T-helper 2 cell treated with Interferon-gamma antibody and Interleukin-4, amounts not matched to agents 100 ng/mL and 5 ng/mL, for 36 hours (primary cell): ENCODE results near the gene NQO2. TPM values are rescaled to one million over a fixed set of nuclear protein-coding genes. Genes with fewer than 3 reads are reported as not detected.
"Not testable (repeated sequence)": the region's sequence is repeated elsewhere in the genome, so short reads cannot be mapped to it uniquely, and the experiment has no call there.

Experiments
- intact Hi-C: fragments of 100-400 bp; cut with micrococcal nuclease; formaldehyde crosslinking; loops from one replicate; pipeline ENCODE4 v1.15.1; 2023
- total RNA-seq: library from RNA; stranded (reverse); gene quantifications from 2 replicates; pipeline ENCODE4 v1.2.3, GENCODE V29; 2022

The NQO2 gene
- total RNA-seq, 1 donor from 2014 or later, result 42.4 TPM

DNA sequence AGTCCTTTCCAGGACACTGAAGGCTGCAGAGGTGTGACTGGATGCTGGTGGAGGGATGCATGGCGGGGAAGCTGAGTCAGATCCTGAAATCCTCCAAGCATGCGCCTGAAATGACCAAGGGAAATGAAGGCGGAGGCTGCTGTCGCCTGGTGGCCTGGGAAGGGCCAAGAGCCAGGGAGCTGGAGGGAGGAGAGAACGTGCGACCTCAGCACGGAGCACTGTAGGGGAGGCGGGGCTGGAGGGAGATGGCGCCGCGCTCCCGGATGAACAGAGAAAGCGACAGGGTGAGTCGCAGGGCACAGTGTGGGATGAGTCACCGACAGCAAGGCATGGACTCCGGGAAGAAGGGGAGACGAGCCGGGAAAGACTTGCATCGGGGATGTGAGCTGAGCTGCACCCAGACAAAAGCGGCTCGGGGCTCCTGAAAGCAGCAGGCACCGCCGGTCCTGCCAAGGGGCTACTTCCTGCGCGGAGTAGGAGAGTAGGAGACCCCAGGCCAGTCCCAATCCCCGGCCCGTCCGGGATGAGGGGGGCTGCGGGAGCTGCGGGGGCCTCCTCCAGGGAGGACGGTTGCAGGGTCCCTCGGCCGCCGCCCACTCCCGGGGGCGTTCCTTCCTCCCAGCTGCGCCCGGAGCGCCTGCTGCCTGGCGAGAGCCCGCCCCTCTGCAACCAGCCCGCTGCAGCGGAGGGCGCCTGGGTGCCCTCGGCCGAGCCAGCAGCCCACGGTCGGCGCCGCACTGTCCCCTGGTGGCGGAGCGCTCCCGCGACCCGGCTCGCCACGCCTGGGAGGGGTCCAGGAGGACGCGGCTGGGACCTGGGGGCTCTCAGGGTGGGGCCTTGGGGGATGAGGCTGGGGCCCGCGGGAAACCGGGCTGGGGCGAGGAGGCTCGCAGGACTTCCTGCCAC is 11.0 kb upstream of the NQO2 start:
- intact Hi-C loops, result loop anchor here (1.0 kb wide), 9 partner anchors 11 to 223 kb away; partner anchors contain the start of genes NQO2, SERPINB6 and WRNIP1

GRCh38 chr6:2989332-2990247 is 10.1 kb upstream of the NQO2 start:
- intact Hi-C loops, result loop anchor here (1.0 to 10.0 kb wide), 11 partner anchors 10 to 1145 kb away; partner anchors contain the start of genes BPHL, ECI2, NQO2 and SERPINB6

DNA sequence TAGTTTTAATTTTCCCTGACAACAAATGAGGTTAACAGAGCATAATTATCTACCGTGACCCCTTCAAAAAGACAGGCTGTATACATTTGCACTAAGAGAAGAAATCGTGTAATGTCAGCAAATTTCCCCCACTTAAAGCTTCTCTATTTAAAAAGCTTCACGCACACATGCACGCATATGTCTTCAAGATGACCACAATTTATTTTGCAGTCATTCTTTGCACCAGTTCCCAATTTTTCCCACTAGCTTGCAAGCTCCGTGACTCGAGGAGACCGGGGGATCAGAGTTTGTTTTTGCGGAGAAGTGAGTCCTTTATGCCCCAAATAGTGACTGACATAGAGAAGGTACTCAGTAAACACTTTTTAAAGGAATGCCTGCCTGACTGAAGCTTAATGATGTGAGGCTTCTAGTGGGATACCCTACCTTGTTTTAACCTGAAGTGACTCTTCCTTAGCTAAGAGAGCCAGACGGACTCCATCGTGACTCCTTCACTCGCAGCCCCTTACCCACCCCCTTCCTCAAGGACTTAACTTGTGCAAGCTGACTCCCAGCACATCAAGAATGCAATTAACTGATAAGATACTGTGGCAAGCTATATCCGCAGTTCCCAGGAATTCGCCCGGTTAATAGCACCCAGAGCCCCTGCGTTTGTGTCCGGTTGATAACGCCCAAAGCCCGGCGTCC is 9.3 kb upstream of the NQO2 start:
- intact Hi-C loops, result loop anchor here (2.0 to 10.0 kb wide), 2 partner anchors 128 to 1144 kb away; partner anchors contain the start of genes BPHL and ECI2

DNA sequence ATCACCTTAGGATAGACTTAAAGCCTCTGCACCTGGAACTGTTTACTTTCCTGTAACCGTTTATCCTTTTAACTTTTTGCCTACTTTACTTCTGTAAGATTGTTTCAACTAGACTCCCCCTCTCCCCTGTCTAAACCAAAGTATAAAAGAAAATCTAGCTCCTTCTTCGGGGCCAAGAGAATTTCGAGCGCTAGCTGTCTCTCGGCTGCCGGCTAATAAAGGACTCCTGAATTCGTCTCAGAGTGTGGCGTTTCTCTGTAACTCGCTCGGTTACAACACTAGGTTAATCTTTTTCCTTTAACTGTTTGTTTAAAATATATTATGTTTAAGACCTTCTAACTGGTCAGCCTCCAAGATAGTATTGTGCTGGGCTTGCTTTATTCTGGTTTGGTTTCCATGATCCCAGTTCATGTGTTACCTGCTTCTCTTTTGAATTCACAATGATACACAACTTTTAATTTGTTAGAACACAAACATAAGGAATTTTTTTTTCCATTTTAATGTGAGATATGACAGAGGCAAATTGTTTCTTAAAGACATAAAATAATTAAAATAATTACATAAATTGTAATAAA is 8.7 kb upstream of the NQO2 start:
- intact Hi-C loops, result loop anchor here (2.0 to 10.0 kb wide), 2 partner anchors 128 to 1144 kb away; partner anchors contain the start of genes BPHL and ECI2

GRCh38 chr6:2992330-2992979 is 7.2 kb upstream of the NQO2 start:
- intact Hi-C loops, result loop anchor here (10.0 kb wide), 1 partner anchor 1142 kb away; the partner anchor contains the start of gene ECI2

DNA sequence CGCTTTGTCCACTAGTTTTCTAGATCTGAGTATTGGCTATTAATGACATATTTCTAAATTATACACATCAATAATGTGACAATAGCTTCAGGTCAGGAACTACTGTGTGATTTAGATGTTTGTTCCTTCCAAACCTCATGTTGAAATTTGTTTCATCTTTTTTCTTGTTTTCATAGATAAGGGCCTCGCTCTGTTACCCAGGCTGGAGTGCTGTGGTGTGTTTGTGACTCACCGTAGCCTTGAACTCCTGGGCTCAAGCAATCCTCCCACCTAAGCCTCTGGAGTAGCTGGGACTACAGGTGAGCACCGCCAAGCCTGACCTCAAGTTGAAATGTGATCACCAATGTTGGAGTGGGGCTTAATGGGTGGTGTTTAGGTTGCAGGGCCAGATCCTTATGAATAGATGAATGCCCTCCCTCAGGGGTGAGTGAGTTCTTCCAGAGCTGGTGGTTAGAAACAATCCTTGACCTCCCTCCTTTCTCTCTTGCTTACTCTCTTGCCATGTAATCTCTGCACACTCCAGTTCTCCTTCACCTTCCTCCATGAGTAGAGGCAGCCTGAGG is 5.9 kb upstream of the NQO2 start:
- intact Hi-C loops, result loop anchor here (10.0 kb wide), 1 partner anchor 1141 kb away; the partner anchor contains the start of gene ECI2

- intact Hi-C loops, result loop anchor here (2.0 to 10.0 kb wide), 3 partner anchors 158 to 1136 kb away; partner anchors contain the start of genes ECI2 and TUBB2A
Observed at GRCh38 chr6:2998249-2998997, 1.3 kb upstream of the NQO2 start.

DNA sequence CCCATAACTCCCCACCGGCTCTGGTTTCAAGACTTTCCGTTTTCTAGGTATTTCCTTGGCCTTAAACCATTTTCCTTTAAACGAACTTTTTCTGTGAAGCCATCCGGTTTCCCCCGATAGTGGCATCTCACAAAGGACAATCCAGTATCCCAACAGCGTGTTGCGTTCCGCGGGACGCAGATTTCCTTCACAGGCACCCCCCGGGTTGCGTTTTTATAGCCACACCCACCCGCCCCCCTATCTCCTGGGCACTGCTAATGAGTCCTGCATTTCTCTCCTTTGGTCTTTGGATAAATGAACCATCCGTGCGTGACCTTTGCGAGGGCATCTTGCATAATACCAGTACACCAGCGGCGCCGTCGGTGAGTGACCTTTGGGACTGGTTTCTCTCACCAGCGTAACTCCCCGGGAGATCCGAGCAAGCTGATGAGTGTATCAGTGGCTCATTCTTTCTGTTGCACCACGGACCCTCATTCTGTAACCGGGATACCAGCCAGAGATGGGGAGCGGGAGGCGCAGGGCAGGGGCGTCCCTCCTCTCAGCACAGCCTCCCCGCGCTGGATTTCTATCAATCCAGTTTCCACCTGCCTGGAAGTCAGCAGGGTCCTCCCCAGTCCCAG is 586 bp upstream of the NQO2 start:
- intact Hi-C loops, result loop anchor here (1.0 to 10.0 kb wide), 9 partner anchors 10 to 1136 kb away; partner anchors contain the start of genes BPHL, ECI2, RIPK1 and TUBB2A

DNA sequence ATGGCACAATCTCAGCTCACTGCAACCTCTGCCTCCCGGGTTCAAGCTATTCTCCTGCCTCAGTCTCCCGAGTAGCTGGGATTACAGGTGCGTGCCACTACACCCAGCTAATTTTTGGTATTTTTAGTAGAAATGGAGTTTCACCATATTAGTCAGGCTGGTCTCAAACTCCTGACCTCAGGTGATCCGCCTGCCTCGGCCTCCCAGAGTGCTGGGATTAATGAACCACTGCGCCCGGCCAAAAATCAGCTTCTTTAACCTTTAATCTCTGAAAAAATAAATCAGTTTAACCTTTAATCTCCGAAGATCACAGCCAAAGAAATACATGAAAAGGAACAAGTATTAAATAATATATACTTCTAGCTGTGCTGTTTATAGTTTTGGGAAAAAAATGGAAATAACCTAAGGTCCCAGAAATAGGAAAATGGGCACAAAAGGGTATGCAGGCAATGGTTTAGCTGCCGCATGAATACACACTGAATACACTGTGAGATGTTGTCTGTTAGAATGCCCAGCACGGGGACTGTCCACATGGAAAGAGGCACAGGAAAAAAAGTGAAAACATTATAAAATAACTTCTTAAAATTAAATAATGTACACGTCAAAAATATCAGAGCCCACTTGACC is 1.6 kb downstream of the NQO2 start:
- intact Hi-C loops, result no loop called here

DNA sequence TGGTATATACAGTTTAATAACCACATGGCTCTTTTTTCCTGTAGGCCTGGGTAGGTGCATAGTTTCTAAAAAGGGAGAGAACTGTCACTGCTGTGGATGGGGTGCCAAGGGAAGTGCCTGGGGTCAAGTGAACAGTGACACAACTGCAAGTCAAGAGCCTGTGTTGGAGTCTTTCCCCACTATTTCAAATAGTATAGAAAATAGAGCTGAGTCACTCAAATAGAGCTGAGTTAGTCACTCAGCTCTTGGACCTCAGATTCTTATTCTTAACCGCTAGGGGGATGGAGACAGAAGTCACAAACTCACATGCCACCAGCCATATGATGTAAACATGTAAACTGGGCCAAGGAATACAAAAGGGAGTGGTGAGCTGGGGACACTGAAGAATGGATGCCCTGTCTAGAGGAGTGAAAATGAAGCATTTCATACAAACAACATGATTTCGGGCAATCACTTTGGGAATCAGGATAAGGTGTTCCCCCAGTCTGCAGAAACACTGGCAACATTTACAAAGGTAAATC is 2.1 kb downstream of the NQO2 start:
- intact Hi-C loops, result loop anchor here (1.0 kb wide), 1 partner anchor 21 kb away; no protein-coding TSS in a partner anchor

DNA sequence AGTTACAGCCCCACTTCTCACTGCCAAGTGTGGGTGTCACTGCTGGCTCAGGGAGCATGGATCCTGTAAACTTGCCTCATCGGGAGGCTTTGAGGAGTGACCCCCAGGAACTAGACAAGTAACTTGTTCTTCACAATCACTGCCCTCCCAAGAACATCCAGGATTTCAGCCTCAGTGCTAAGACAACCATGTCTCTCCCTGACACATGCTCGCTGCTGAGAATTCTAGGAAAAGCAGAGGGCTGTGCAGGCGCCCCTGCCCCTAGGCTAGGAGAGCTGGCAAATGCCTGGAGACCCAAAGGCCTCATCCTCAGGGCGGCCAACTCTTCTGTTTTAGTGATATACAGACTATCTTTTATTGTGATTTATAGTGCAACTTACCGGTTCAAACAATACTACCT is 3.5 kb downstream of the NQO2 start:
- intact Hi-C loops, result not testable (repeated sequence)

DNA sequence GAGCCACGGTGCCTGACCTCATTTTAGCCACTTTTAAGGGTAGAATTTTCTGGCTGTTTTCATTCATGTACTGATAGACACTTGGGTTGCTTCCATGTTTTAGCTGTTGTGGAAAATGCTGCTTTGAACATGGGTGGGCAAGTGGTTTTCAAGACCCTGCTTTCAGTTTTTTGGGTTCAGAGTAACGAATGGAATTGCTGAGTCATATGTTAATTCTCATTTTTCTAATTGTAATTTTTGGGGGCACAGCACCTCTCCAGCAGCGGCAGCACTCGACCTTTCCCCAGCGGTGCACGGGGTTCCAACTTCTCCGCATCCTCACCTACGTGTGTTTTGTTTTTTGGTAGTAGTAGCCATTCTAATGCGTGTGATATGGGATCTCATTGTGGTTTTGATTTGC is 5.4 kb downstream of the NQO2 start:
- intact Hi-C loops, result no loop called here

DNA sequence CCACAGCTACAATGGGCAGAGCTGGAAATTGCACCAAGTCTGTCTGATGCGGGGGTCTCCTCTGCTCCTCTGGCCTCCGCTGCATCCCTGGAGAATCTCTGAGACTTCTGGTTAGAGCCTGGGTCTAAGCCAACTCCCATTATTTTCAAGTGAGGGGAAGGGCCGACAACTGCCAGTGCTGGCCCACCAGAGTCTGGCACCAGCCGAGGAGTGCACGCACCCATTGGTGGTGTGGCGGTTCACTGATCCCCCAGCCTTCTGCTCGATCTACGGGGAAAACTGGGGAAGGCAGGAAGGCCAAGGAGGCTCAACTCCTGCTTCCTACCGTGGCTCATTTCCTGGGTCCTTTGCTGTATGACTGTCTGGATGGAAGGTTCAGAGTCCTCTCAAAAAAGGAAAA is 6.2 kb downstream of the NQO2 start:
- intact Hi-C loops, result no loop called here

DNA sequence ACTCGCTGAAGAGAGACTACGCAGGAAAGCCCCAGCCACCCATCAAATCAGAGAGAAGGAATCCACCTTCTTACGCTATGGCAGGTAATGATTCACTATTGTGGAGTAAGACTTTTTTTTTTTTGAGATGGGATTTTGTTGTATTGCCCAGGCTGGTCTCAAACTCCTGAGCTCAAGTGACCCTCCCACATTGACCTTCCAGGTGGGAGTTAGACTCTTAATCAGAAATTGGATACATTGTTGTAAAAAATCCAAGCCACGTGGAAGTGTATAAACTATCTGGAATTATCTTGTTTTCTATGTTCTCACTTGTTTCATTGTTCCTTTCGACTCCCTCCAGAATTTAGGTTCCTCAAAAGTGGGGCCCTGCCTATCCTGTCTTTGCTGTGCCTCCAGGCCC is 6.8 kb downstream of the NQO2 start:
- intact Hi-C loops, result no loop called here

DNA sequence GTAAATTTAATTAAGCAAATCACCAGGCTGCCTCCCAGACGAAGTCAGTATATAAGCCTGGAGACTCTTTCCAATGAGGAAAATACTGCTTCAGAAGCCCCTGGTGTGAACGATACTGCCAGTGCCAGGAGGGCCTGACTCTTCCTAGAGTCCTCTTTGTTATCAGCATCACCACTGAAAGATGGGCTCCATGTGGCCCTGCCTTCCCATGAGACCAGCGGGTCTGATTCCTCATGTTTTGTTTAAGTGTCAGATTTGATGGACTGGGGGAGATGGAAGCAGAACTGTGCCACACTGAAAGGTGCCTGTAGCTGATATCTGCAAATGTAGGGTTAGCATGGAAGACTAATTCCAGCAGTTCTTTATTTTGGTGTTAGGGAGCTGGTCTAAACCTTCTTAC is 7.9 kb downstream of the NQO2 start:
- intact Hi-C loops, result no loop called here

GRCh38 chr6:3008712-3009265 is 9.1 kb downstream of the NQO2 start:
- intact Hi-C loops, result not testable (repeated sequence)

- intact Hi-C loops, result no loop called here
Observed at GRCh38 chr6:3009930-3010329, 10.2 kb downstream of the NQO2 start.
